Measurements from ENCODE around the gene ITSN2.

Gene ITSN2

GRCh38 chr2:24269265-24269664 lies 91.1 kb downstream of the ITSN2 start:
- no peak for DNase-seq (ENCODE audit: low read depth in 2 of 2)

GRCh38 chr2:24265212-24265611 lies 95.1 kb downstream of the ITSN2 start:
- DNase-seq (ENCODE audit: low read depth in 2 of 2), result no peak

- no peak for DNase-seq (ENCODE audit: low read depth in 2 of 2)
These were observed 97.8 kb downstream of the ITSN2 start for GRCh38 chr2:24262421-24262970.

GRCh38 chr2:24261441-24261840 lies 98.9 kb downstream of the ITSN2 start:
- DNase-seq (ENCODE audit: low read depth in 2 of 2), result no peak

GRCh38 chr2:24259316-24259715 lies 101.0 kb downstream of the ITSN2 start:
- DNase-seq (ENCODE audit: low read depth in 2 of 2), result no peak

GRCh38 chr2:24258718-24259117 lies 101.6 kb downstream of the ITSN2 start:
- no peak for DNase-seq (ENCODE audit: low read depth in 2 of 2)

- DNase-seq (ENCODE audit: low read depth in 2 of 2), result no peak
These were observed 106.9 kb downstream of the ITSN2 start for GRCh38 chr2:24253303-24253919.

- DNase-seq (ENCODE audit: low read depth in 2 of 2), result no peak
These were observed 112.7 kb downstream of the ITSN2 start for GRCh38 chr2:24247592-24247991.

- no peak for DNase-seq (ENCODE audit: low read depth in 2 of 2)
These were observed 113.2 kb downstream of the ITSN2 start for GRCh38 chr2:24247164-24247563.

- no peak for DNase-seq (ENCODE audit: low read depth in 2 of 2)
These were observed 114.2 kb downstream of the ITSN2 start for GRCh38 chr2:24245986-24246776.

GRCh38 chr2:24241528-24241927 lies 118.8 kb downstream of the ITSN2 start:
- no peak for DNase-seq (ENCODE audit: low read depth in 2 of 2)

GRCh38 chr2:24239553-24239952 lies 120.8 kb downstream of the ITSN2 start:
- no peak for DNase-seq (ENCODE audit: low read depth in 2 of 2)

- DNase-seq (ENCODE audit: low read depth in 2 of 2), result no peak
These were observed 122.2 kb downstream of the ITSN2 start for GRCh38 chr2:24238158-24238557.

GRCh38 chr2:24237313-24237712 lies 123.0 kb downstream of the ITSN2 start:
- no peak for DNase-seq (ENCODE audit: low read depth in 2 of 2)

- no peak for DNase-seq (ENCODE audit: low read depth in 2 of 2)
These were observed 127.0 kb downstream of the ITSN2 start for GRCh38 chr2:24233321-24233720.

- DNase-seq (ENCODE audit: low read depth in 2 of 2), result no peak
These were observed 128.9 kb downstream of the ITSN2 start for GRCh38 chr2:24231461-24231881.

GRCh38 chr2:24228470-24228869 lies 131.9 kb downstream of the ITSN2 start:
- no peak for DNase-seq (ENCODE audit: low read depth in 2 of 2)

- no peak for DNase-seq (ENCODE audit: low read depth in 2 of 2)
These were observed 134.7 kb downstream of the ITSN2 start for GRCh38 chr2:24225499-24226242.

GRCh38 chr2:24222946-24223345 lies 137.4 kb downstream of the ITSN2 start:
- no peak for DNase-seq (ENCODE audit: low read depth in 2 of 2)

- DNase-seq (ENCODE audit: low read depth in 2 of 2), result no peak
These were observed 138.8 kb downstream of the ITSN2 start for GRCh38 chr2:24221343-24222050.

- DNase-seq (ENCODE audit: low read depth in 2 of 2), result no peak
These were observed 139.6 kb downstream of the ITSN2 start for GRCh38 chr2:24220554-24221291.

Measured in stimulated activated CD4-positive, alpha-beta T cell treated with anti-CD3 and anti-CD28 coated beads, Interleukin-1b, Interleukin-23, amount 100 ng/mL, for 1 hour (primary cell).